Ovary (tissue), 3 donors: ENCODE measurements around the gene B9D1.

Experiments
- EP300 ChIP-seq: sonication (generic); formaldehyde crosslinking; IDR thresholded peaks from one replicate; pipeline ENCODE4 v1.6.1; 2017; ENCODE audit warnings: antibody characterized with exemption
- POLR2A ChIP-seq: fragments of 450-650 bp; IDR thresholded peaks from one replicate; pipeline ENCODE4 v1.6.1; 2017; ENCODE audit warnings: antibody characterized with exemption, mild to moderate bottlenecking, moderate library complexity
- TF ChIP-seq, protein P1 (sequence below), 3 donors: fragments of 450-650 bp in 2 of 3; fragments of 200-600 bp in 1 of 3; IDR thresholded peaks; one replicate each; pipeline versions ENCODE4 v1.5.1 to v1.8.0; 2016 to 2022; ENCODE audit warnings: antibody characterized with exemption in 3 of 3, mild to moderate bottlenecking in 1 of 3
- donor health status: DM: no; HTN: no; CAD: no.

- TF ChIP-seq, protein P1, sequence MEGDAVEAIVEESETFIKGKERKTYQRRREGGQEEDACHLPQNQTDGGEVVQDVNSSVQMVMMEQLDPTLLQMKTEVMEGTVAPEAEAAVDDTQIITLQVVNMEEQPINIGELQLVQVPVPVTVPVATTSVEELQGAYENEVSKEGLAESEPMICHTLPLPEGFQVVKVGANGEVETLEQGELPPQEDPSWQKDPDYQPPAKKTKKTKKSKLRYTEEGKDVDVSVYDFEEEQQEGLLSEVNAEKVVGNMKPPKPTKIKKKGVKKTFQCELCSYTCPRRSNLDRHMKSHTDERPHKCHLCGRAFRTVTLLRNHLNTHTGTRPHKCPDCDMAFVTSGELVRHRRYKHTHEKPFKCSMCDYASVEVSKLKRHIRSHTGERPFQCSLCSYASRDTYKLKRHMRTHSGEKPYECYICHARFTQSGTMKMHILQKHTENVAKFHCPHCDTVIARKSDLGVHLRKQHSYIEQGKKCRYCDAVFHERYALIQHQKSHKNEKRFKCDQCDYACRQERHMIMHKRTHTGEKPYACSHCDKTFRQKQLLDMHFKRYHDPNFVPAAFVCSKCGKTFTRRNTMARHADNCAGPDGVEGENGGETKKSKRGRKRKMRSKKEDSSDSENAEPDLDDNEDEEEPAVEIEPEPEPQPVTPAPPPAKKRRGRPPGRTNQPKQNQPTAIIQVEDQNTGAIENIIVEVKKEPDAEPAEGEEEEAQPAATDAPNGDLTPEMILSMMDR (IDR thresholded peaks at IDR 0.05): no peak
- TF ChIP-seq POLR2A (no peak), EP300 (no peak)
These were observed 40.9 kb downstream of the B9D1 start for GRCh38 chr17:19321481-19322128.
